AG10803 (cell line): ENCODE data around the gene XXYLT1.
A peak's percentile ranks its signal among the peaks of the same experiment; 100 is the strongest.

Source experiments
- DNase-seq: peaks from one replicate; pipeline ENCODE4 v3.0.0; 2010; ENCODE audit warnings: low read depth
- H3K4me3 ChIP-seq: 2 replicates; pipeline ENCODE4 v1.5.1; 2011; ENCODE audit warnings: mild to moderate bottlenecking, low read length, control low read depth
- CTCF ChIP-seq: conservative IDR thresholded peaks from 2 replicates; pipeline ENCODE4 v1.5.1; 2011; ENCODE audit warnings: mild to moderate bottlenecking, low read length, control low read depth, inconsistent platforms

XXYLT1 gene

GRCh38 chr3:195162816-195163215 lies 108.1 kb downstream of the XXYLT1 start:
- DNase-seq: no peak
- H3K4me3 ChIP-seq: no peak overlapping the region
- TF ChIP-seq CTCF: no peak

- no peak for DNase-seq
- TF ChIP-seq CTCF: no peak
- no peak overlapping the region for H3K4me3 ChIP-seq
These were observed 108.8 kb downstream of the XXYLT1 start for GRCh38 chr3:195162033-195162669.

- DNase-seq: no peak
- H3K4me3 ChIP-seq: no peak overlapping the region
- TF ChIP-seq CTCF: no peak
These were observed 110.0 kb downstream of the XXYLT1 start for GRCh38 chr3:195160908-195161434.

GRCh38 chr3:195160257-195160898 lies 110.6 kb downstream of the XXYLT1 start:
- TF ChIP-seq CTCF: no peak
- peak; percentile 77 for DNase-seq
- peak overlapping the region; percentile 5; the same call in 1 of the 2 replicates for H3K4me3 ChIP-seq

GRCh38 chr3:195159814-195160165 lies 111.2 kb downstream of the XXYLT1 start:
- DNase-seq: peak; percentile 81
- no peak for TF ChIP-seq CTCF
- H3K4me3 ChIP-seq: no peak overlapping the region; the same call in 1 of the 2 replicates

GRCh38 chr3:195159117-195159813 lies 111.7 kb downstream of the XXYLT1 start:
- no peak for DNase-seq
- H3K4me3 ChIP-seq: no peak overlapping the region
- TF ChIP-seq CTCF: no peak
